Trophoblast cell (in vitro differentiated cells and primary cell): ENCODE measurements around the gene TACSTD2.
"Not testable (repeated sequence)": the region's sequence is repeated elsewhere in the genome, so short reads cannot be mapped to it uniquely, and the experiment has no call there.

Experiments
- DNase-seq, 2 donors: peaks; one replicate each; pipeline ENCODE4 v3.0.0-alpha.2; 2016
- H2AFZ ChIP-seq: 2 replicates; pipeline ENCODE4 v1.6.1; 2013; ENCODE audit warnings: low read length, moderate library complexity, mild to moderate bottlenecking; ENCODE audit not compliant: insufficient read depth, poor library complexity
- H2AK5ac ChIP-seq: 2 replicates; pipeline ENCODE4 v1.6.1; 2013; ENCODE audit warnings: mild to moderate bottlenecking, low read length
- H2BK120ac ChIP-seq: 2 replicates; pipeline ENCODE4 v1.6.1; 2013; ENCODE audit warnings: low read length, mild to moderate bottlenecking, moderate library complexity; ENCODE audit not compliant: insufficient read depth, poor library complexity
- H2BK12ac ChIP-seq: 2 replicates; pipeline ENCODE4 v1.6.1; 2013; ENCODE audit warnings: mild to moderate bottlenecking, low read length, moderate library complexity
- H2BK5ac ChIP-seq: 2 replicates; pipeline ENCODE4 v1.6.1; 2013; ENCODE audit warnings: low read length, low read depth, moderate library complexity, mild to moderate bottlenecking; ENCODE audit not compliant: poor library complexity
- H3K14ac ChIP-seq: 2 replicates; pipeline ENCODE4 v1.6.1; 2013; ENCODE audit warnings: mild to moderate bottlenecking, low read length
- H3K18ac ChIP-seq: 2 replicates; pipeline ENCODE4 v1.6.1; 2013; ENCODE audit warnings: mild to moderate bottlenecking, low read length
- H3K23ac ChIP-seq: 2 replicates; pipeline ENCODE4 v1.6.1; 2013; ENCODE audit warnings: low read length
- H3K27ac ChIP-seq: 2 replicates; pipeline ENCODE4 v1.5.1; 2013; ENCODE audit warnings: low read depth, mild to moderate bottlenecking, inconsistent platforms, low read length, moderate library complexity
- H3K27me3 ChIP-seq: 2 replicates; pipeline ENCODE4 v1.6.1; 2013; ENCODE audit warnings: inconsistent platforms, mild to moderate bottlenecking, low read length, moderate library complexity; ENCODE audit not compliant: insufficient read depth
- H3K36me3 ChIP-seq, 2 experiments: 1 replicate in 1 of 2; 2 replicates in 1 of 2; pipeline ENCODE4 v1.6.1; 2013; ENCODE audit warnings: low read length in 2 of 2, mild to moderate bottlenecking in 2 of 2, moderate library complexity in 1 of 2; ENCODE audit not compliant: insufficient read depth in 2 of 2, control insufficient read depth in 1 of 2
- H3K4ac ChIP-seq: 2 replicates; pipeline ENCODE4 v1.6.1; 2013; ENCODE audit warnings: low read depth, mild to moderate bottlenecking, low read length, moderate library complexity
- H3K4me1 ChIP-seq, 2 experiments: 1 replicate in 1 of 2; 2 replicates in 1 of 2; pipeline ENCODE4 v1.6.1; 2013; ENCODE audit warnings: low read length in 2 of 2, mild to moderate bottlenecking in 2 of 2, moderate library complexity in 1 of 2; ENCODE audit not compliant: insufficient read depth in 2 of 2, control insufficient read depth in 1 of 2
- H3K4me2 ChIP-seq: 2 replicates; pipeline ENCODE4 v1.6.1; 2013; ENCODE audit warnings: inconsistent platforms, mild to moderate bottlenecking, low read length, moderate library complexity
- H3K4me3 ChIP-seq: 2 replicates; pipeline ENCODE4 v1.5.1; 2013; ENCODE audit warnings: mild to moderate bottlenecking, low read depth, low read length, inconsistent platforms
- H3K79me1 ChIP-seq: one replicate; pipeline ENCODE4 v1.6.1; 2013; ENCODE audit warnings: low read length
- H3K79me2 ChIP-seq: 2 replicates; pipeline ENCODE4 v1.6.1; 2013; ENCODE audit warnings: low read length, mild to moderate bottlenecking; ENCODE audit not compliant: control insufficient read depth, insufficient read depth, poor library complexity
- H3K9ac ChIP-seq: 2 replicates; pipeline ENCODE4 v1.6.1; 2013; ENCODE audit warnings: mild to moderate bottlenecking, low read length
- H3K9me3 ChIP-seq: 2 replicates; pipeline ENCODE4 v1.6.1; 2013; ENCODE audit warnings: low read depth, mild to moderate bottlenecking, control low read depth, inconsistent platforms, low read length; ENCODE audit not compliant: insufficient read depth
- H4K12ac ChIP-seq: 2 replicates; pipeline ENCODE4 v1.6.1; 2013; ENCODE audit warnings: low read depth, mild to moderate bottlenecking, low read length, moderate library complexity
- H4K8ac ChIP-seq: 2 replicates; pipeline ENCODE4 v1.6.1; 2013; ENCODE audit warnings: low read depth, mild to moderate bottlenecking, low read length, moderate library complexity
- H4K91ac ChIP-seq: one replicate; pipeline ENCODE4 v1.6.1; 2013; ENCODE audit warnings: low read depth, mild to moderate bottlenecking, low read length, moderate library complexity
- WGBS: extraction: QIAGEN DNeasy Blood & Tissue Kit; methylation state at CpG from one replicate; pipeline ENCODE4 v1.1.7; 2013; ENCODE audit warnings: missing lambda C conversion rate; ENCODE audit not compliant: insufficient read length, insufficient coverage; ENCODE audit errors: extremely low coverage; 5-methylcytosine and 5-hydroxymethylcytosine counted together

TACSTD2 gene

DNA sequence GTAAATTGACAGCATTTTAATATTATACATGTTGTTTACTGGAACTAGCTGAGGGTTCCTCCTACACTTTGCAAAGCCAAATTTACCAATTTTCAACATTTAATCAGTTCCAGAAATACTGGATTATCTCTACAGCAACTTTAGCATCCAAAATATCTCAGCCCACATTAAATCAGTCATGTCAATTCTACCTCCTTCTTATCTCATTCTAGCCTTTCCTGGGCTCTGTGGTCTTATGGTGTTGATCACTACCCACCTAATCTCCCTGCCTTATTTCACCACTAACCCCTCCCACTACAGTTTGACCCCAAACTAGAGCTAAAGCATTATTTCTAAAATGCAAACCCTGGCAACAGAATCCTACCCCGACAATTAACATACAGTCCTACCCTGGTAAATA, 33.8 kb downstream of the TACSTD2 start:
- H4K8ac ChIP-seq = no peak overlapping the region
- no peak overlapping the region for H3K4me3 ChIP-seq
- H3K23ac ChIP-seq = no peak overlapping the region
- no peak overlapping the region for H3K9ac ChIP-seq
- H2BK120ac ChIP-seq = no peak overlapping the region
- H2AK5ac ChIP-seq = no peak overlapping the region
- no peaks in the 10 kb centered on the region for H3K9me3 ChIP-seq
- no peak overlapping the region for H2AFZ ChIP-seq
- H3K27ac ChIP-seq = no peak overlapping the region
- no peak for DNase-seq
- H3K79me2 ChIP-seq = no peaks in the 10 kb centered on the region
- no peaks in the 10 kb centered on the region for H3K36me3 ChIP-seq
- H2BK12ac ChIP-seq = no peak overlapping the region
- no peak overlapping the region for H4K12ac ChIP-seq
- WGBS = no CpG with 5 or more reads among the region's 1 CpG
- no peak overlapping the region for H3K18ac ChIP-seq
- no peak overlapping the region for H2BK5ac ChIP-seq
- no peak overlapping the region for H3K14ac ChIP-seq
- peaks cover 7% of the 10 kb centered on the region for H3K79me1 ChIP-seq
- no peak overlapping the region for H4K91ac ChIP-seq
- H3K27me3 ChIP-seq = no peaks in the 10 kb centered on the region
- no peak overlapping the region for H3K4ac ChIP-seq
- H3K4me1 ChIP-seq = no peaks in the 10 kb centered on the region
- H3K4me2 ChIP-seq = no peak overlapping the region

DNA sequence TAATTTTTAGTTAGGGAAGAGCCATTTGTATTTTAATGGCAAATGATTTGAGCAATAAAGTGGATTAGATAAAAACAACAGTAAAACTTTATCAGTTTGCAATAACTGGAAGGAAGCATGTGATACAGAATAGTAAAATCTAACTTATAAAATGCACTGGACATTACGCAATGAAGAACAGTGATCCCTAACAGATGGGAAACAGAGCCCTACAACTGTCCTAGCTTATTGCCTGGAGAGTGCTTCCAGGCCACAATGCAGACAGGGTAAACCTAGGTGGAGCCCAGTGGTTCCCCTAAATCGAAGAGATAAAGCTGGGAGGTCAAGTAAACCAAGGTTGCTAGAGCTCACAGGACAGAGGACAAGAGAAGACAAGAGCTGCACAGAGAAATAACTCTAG, 37.5 kb downstream of the TACSTD2 start:
- no peak overlapping the region for H3K9ac ChIP-seq
- H3K18ac ChIP-seq = no peak overlapping the region
- no peak overlapping the region for H3K4me2 ChIP-seq
- H3K79me1 ChIP-seq = no peaks in the 10 kb centered on the region
- H3K14ac ChIP-seq = no peak overlapping the region
- no peak overlapping the region for H4K91ac ChIP-seq
- no peak overlapping the region for H3K4ac ChIP-seq
- no peaks in the 10 kb centered on the region for H3K4me1 ChIP-seq
- H3K79me2 ChIP-seq = no peaks in the 10 kb centered on the region
- no peak for DNase-seq
- H4K12ac ChIP-seq = no peak overlapping the region
- no peaks in the 10 kb centered on the region for H3K36me3 ChIP-seq
- H2AFZ ChIP-seq = no peak overlapping the region
- H2AK5ac ChIP-seq = no peak overlapping the region
- H3K23ac ChIP-seq = no peak overlapping the region
- no peak overlapping the region for H2BK12ac ChIP-seq
- no peak overlapping the region for H3K27ac ChIP-seq
- no peaks in the 10 kb centered on the region for H3K27me3 ChIP-seq
- no peaks in the 10 kb centered on the region for H3K9me3 ChIP-seq
- no peak overlapping the region for H2BK5ac ChIP-seq
- H3K4me3 ChIP-seq = no peak overlapping the region
- no peak overlapping the region for H4K8ac ChIP-seq
- no peak overlapping the region for H2BK120ac ChIP-seq
- no CpG with 5 or more reads among the region's 2 CpGs for WGBS

DNA sequence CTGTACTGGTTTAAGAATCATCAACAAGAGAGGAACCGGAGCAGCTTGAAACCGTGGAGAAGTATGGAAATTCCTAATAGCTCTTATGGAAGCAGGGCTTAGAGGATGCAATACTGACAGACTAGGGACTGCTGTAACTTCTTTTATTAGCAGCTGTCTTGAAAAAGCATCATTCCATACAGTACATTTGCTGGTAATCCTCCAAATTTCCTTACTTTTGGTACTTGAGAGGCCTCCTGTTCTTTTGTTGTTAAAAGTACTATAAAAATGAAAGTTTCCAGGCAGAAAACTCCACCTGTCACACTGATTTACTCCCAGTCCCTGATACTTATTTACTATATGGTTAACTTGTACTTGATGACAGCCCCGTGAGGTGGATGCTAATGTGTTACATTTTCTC, 38.2 kb downstream of the TACSTD2 start:
- no peak for DNase-seq
- Histone ChIP-seq H3K9ac (no peak overlapping the region), H2BK120ac (no peak overlapping the region), H3K4me3 (no peak overlapping the region), H3K14ac (no peak overlapping the region), H3K27ac (no peak overlapping the region), H3K23ac (no peak overlapping the region), H4K91ac (no peak overlapping the region), H3K36me3 (no peaks in the 10 kb centered on the region), H2AFZ (no peak overlapping the region), H3K79me1 (no peaks in the 10 kb centered on the region), H2BK5ac (no peak overlapping the region), H3K9me3 (no peaks in the 10 kb centered on the region), H2BK12ac (no peak overlapping the region), H3K27me3 (no peaks in the 10 kb centered on the region), H3K4ac (no peak overlapping the region), H3K4me2 (no peak overlapping the region), H3K4me1 (no peaks in the 10 kb centered on the region), H2AK5ac (no peak overlapping the region), H3K79me2 (no peaks in the 10 kb centered on the region), H3K18ac (no peak overlapping the region), H4K12ac (no peak overlapping the region), H4K8ac (no peak overlapping the region)
- no CpG with 5 or more reads among the region's 3 CpGs for WGBS

DNA sequence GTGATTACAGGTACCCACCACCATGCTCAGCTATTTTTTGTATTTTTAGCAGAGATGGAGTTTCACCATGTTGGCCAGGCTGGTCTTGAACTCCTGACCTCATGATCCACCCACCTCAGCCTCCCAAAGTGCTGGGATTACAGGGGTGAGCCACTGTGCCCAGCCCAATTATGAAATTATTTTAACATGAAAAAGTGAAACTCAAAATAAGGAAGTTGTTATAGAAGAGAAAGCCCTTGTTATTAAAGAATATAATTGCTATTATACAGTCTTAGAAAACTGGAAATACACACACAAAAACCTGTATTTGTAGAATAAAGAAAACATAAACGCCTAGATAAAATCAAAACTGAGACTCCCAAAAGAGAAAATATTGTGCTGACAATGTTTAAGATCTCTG, 45.2 kb downstream of the TACSTD2 start:
- H4K8ac ChIP-seq, H3K4me2 ChIP-seq, DNase-seq, H3K36me3 ChIP-seq, H2BK12ac ChIP-seq, H2AFZ ChIP-seq, H2BK5ac ChIP-seq, H4K12ac ChIP-seq, H2BK120ac ChIP-seq, H3K79me1 ChIP-seq, H3K4me1 ChIP-seq, H4K91ac ChIP-seq, H2AK5ac ChIP-seq, H3K4me3 ChIP-seq, H3K4ac ChIP-seq, H3K18ac ChIP-seq, H3K79me2 ChIP-seq, H3K9me3 ChIP-seq, H3K27ac ChIP-seq, H3K14ac ChIP-seq, H3K27me3 ChIP-seq, H3K23ac ChIP-seq, H3K9ac ChIP-seq: not testable (repeated sequence)
- WGBS = no CpG with 5 or more reads among the region's 1 CpG
